Measurements from ENCODE around the gene BMPER. TPM values are rescaled to one million over a fixed set of nuclear protein-coding genes. Genes with fewer than 3 reads are reported as not detected.

BMPER gene
- total RNA-seq, 1 donor from 2014 or later = 30.2 TPM

- no peak for DNase-seq
Observed at GRCh38 chr7:33888166-33888565, 17.2 kb upstream of the BMPER start.

- DNase-seq = no peak
Observed at GRCh38 chr7:33892945-33893344, 12.4 kb upstream of the BMPER start.

- peak; percentile 55 for DNase-seq
Observed at GRCh38 chr7:33893377-33893776, 12.0 kb upstream of the BMPER start.

- DNase-seq = peak; percentile 85
Observed at GRCh38 chr7:33895025-33895804, 10.1 kb upstream of the BMPER start.

- DNase-seq = no peak
Observed at GRCh38 chr7:33900501-33900900, 4.8 kb upstream of the BMPER start.

- DNase-seq = no peak
Observed at GRCh38 chr7:33901199-33901598, 4.1 kb upstream of the BMPER start.

- no peak for DNase-seq
Observed at GRCh38 chr7:33901847-33902246, 3.5 kb upstream of the BMPER start.

GRCh38 chr7:33902746-33903145, 2.6 kb upstream of the BMPER start:
- DNase-seq = no peak

- peak; percentile 64 for DNase-seq
Observed at GRCh38 chr7:33903791-33904680, 1.3 kb upstream of the BMPER start.

- peak; percentile 69 for DNase-seq
Observed at GRCh38 chr7:33904681-33905388, 504 bp upstream of the BMPER start.

- DNase-seq = no peak
Observed at GRCh38 chr7:33906697-33907096, 1.4 kb downstream of the BMPER start.

GRCh38 chr7:33907625-33908024, 2.3 kb downstream of the BMPER start:
- no peak for DNase-seq

GRCh38 chr7:33909318-33909717, 4.0 kb downstream of the BMPER start:
- peak; percentile 29 for DNase-seq

- DNase-seq = no peak
Observed at GRCh38 chr7:33909755-33910154, 4.4 kb downstream of the BMPER start.

- DNase-seq = no peak
Observed at GRCh38 chr7:33910756-33911155, 5.4 kb downstream of the BMPER start.

GRCh38 chr7:33916357-33917081, 11.2 kb downstream of the BMPER start:
- DNase-seq = no peak

- DNase-seq = no peak
Observed at GRCh38 chr7:33917661-33918060, 12.3 kb downstream of the BMPER start.

- DNase-seq = no peak
Observed at GRCh38 chr7:33918438-33919143, 13.3 kb downstream of the BMPER start.

GRCh38 chr7:33919449-33919848, 14.1 kb downstream of the BMPER start:
- DNase-seq = no peak

- no peak for DNase-seq
Observed at GRCh38 chr7:33921216-33921938, 16.0 kb downstream of the BMPER start.

- no peak for DNase-seq
Observed at GRCh38 chr7:33922820-33923219, 17.5 kb downstream of the BMPER start.

Measured in tongue (tissue), 2 donors.